ENCODE measurements around the gene PRRT1B.

GRCh38 chr9:131606896-131607567 lies 61.7 kb downstream of the PRRT1B start:
- TF ChIP-seq CTCF (IDR thresholded peaks at IDR 0.05; ENCODE audit: low read length) (no peak), EZH2 (IDR thresholded peaks at IDR 0.05; ENCODE audit: borderline replicate concordance, low read length) (no peak)

All from OCI-LY1 (cell line).